Measurements from ENCODE around the gene IL17B. TPM values are rescaled to one million over a fixed set of nuclear protein-coding genes. Genes with fewer than 3 reads are reported as not detected.

The IL17B gene
- total and polyA plus RNA-seq, 3 donors from 2014 or later, result 4.7 to 12.4 (median 5.0) TPM

GRCh38 chr5:149353911-149354310 is 25.2 kb downstream of the IL17B start:
- no peak for TF ChIP-seq POLR2A (IDR thresholded peaks at IDR 0.05)
- TF ChIP-seq CTCF (IDR thresholded peaks at IDR 0.05), result no peak
- intact Hi-C loops (cut with DNase I; ENCODE audit: low total_unique reads), result no loop called here
- 87 to 95% methylated on average over 2 of the region's 2 CpGs for WGBS, 2 donors

GRCh38 chr5:149352169-149352568 is 26.9 kb downstream of the IL17B start:
- WGBS, 2 donors, result 79 to 86% methylated on average over 4 of the region's 4 CpGs
- no peak overlapping the region for H3K27ac ChIP-seq
- no peaks in the 10 kb centered on the region for H3K27me3 ChIP-seq
- intact Hi-C loops (cut with DNase I; ENCODE audit: low total_unique reads), result no loop called here
- H3K36me3 ChIP-seq (ENCODE audit: low read depth, missing control alignments), result no peaks in the 10 kb centered on the region
- H3K9me3 ChIP-seq, result no peaks in the 10 kb centered on the region
- no peak overlapping the region for H3K4me3 ChIP-seq
- DNase-seq, result no peak
- no peaks in the 10 kb centered on the region for H3K4me1 ChIP-seq
- no peak for TF ChIP-seq CTCF (IDR thresholded peaks at IDR 0.05)

More at GRCh38 chr5:149353911-149354310, 25.2 kb downstream of the IL17B start:
- Histone ChIP-seq H3K27me3 (no peaks in the 10 kb centered on the region), H3K36me3 (ENCODE audit: low read depth, missing control alignments) (no peaks in the 10 kb centered on the region), H3K9me3 (no peaks in the 10 kb centered on the region), H3K4me3 (no peak overlapping the region), H3K4me1 (peaks cover 8% of the 10 kb centered on the region), H3K27ac (no peak overlapping the region)
- DNase-seq, result no peak

DNA sequence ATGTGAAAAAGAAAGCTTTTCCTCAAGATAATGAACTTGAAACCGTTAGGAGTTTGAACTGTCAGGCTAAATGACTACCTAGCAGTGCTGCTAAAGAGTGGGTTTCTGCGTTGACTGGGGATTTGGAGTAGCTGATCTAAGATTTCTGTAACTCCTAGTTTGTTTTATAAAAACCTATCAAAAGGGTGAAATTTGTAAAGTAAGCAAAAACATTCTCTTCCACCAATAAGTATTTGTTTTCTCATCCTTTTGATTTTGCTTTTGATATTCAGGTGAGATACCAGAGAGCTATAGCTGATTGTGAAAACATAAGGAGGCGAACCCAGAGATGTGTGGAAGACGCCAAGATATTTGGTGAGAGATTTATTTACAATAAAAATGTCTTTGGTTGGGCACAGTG is 29.7 kb downstream of the IL17B start:
- TF ChIP-seq CTCF (IDR thresholded peaks at IDR 0.05) (no peak), POLR2A (IDR thresholded peaks at IDR 0.05) (no peak)
- peaks cover 6% of the 10 kb centered on the region for H3K4me1 ChIP-seq
- 90 to 97% methylated on average over 4 of the region's 4 CpGs for WGBS, 2 donors
- no peak for DNase-seq
- no peak overlapping the region for H3K27ac ChIP-seq
- no peaks in the 10 kb centered on the region for H3K36me3 ChIP-seq (ENCODE audit: low read depth, missing control alignments)
- H3K27me3 ChIP-seq, result no peaks in the 10 kb centered on the region
- H3K9me3 ChIP-seq, result no peaks in the 10 kb centered on the region
- intact Hi-C loops (cut with DNase I; ENCODE audit: low total_unique reads), result no loop called here
- H3K4me3 ChIP-seq, result no peak overlapping the region

DNA sequence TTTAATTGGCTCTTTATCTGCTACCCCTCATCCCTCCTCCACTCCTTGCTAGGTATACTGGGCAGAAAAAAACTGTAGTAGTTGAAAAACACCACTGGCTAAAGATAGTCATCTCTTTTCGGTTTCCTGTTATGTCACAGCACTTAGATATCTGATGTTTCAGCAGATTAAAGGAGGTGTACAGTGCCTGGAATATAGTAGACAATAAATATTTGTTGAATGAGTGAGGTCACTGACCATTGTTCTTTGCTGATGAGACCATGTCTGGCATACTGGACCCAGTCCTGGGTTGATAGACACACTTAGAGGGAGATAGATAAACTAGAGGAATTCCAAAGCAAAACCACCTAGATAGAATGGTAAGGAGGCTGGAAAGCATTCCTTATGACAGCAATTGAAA is 30.6 kb downstream of the IL17B start:
- Histone ChIP-seq H3K36me3 (ENCODE audit: low read depth, missing control alignments) (no peaks in the 10 kb centered on the region), H3K4me3 (no peak overlapping the region), H3K27me3 (no peaks in the 10 kb centered on the region), H3K4me1 (peaks cover 6% of the 10 kb centered on the region), H3K9me3 (no peaks in the 10 kb centered on the region), H3K27ac (no peak overlapping the region)
- no peak for DNase-seq
- intact Hi-C loops (cut with DNase I; ENCODE audit: low total_unique reads), result no loop called here
- 74 to 93% methylated on average over 1 of the region's 1 CpG for WGBS, 2 donors
- TF ChIP-seq POLR2A (IDR thresholded peaks at IDR 0.05) (no peak), CTCF (IDR thresholded peaks at IDR 0.05) (no peak)

DNA sequence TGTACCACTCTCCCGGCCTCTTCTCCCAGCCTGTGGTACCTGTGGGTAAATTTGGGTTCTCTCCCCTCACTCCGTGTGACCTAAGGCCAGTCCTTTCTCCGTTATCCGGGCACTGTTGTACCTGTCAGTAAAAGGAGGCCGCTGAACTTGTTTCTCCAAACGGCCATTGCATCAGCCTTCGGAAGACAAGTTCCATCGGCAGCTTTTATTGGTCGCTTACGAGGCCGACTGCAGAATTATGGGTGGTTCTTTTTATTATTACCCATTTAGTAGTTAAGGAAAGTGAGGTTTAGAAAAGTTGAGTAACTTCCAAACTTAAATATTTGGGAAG is 33.2 kb downstream of the IL17B start:
- Histone ChIP-seq H3K36me3 (ENCODE audit: low read depth, missing control alignments) (no peaks in the 10 kb centered on the region), H3K9me3 (no peaks in the 10 kb centered on the region), H3K4me1 (peaks cover 6% of the 10 kb centered on the region), H3K27me3 (no peaks in the 10 kb centered on the region), H3K27ac (peak overlapping the region; percentile 5 to 70), H3K4me3 (peak overlapping the region; percentile 65 to 90)
- TF ChIP-seq POLR2A (IDR thresholded peaks at IDR 0.05) (no peak), CTCF (IDR thresholded peaks at IDR 0.05) (no peak)
- DNase-seq, result no peak
- intact Hi-C loops (cut with DNase I; ENCODE audit: low total_unique reads), result no loop called here
- 0 to 1% methylated on average over 11 of the region's 11 CpGs for WGBS, 2 donors
